Osteoblast (primary cell): ENCODE data around the gene R3HDM4. TPM values are rescaled to one million over a fixed set of nuclear protein-coding genes. Genes with fewer than 3 reads are reported as not detected.
A peak's percentile ranks its signal among the peaks of the same experiment; 100 is the strongest.

Experiments used
- DNase-seq: peaks from one replicate; pipeline ENCODE4 v3.0.0; 2011; ENCODE audit warnings: low spot score, mixed read lengths; ENCODE audit not compliant: insufficient read length; ENCODE audit errors: missing footprints
- H2AFZ ChIP-seq: 2 replicates; pipeline ENCODE4 v1.6.0; 2011; ENCODE audit warnings: mild to moderate bottlenecking, low read length
- H3K27ac ChIP-seq: 2 replicates; pipeline ENCODE4 v1.5.1; 2011; ENCODE audit warnings: mild to moderate bottlenecking, low read depth, low read length, moderate library complexity
- H3K27me3 ChIP-seq: 2 replicates; pipeline ENCODE4 v1.6.0; 2012; ENCODE audit warnings: mild to moderate bottlenecking, control low read depth, inconsistent platforms, low read length, moderate library complexity; ENCODE audit not compliant: insufficient read depth
- H3K36me3 ChIP-seq: 2 replicates; pipeline ENCODE4 v1.5.1; 2011; ENCODE audit warnings: mild to moderate bottlenecking, low read length, control low read depth, moderate library complexity; ENCODE audit not compliant: insufficient read depth
- H3K4me1 ChIP-seq: 2 replicates; pipeline ENCODE4 v1.5.1; 2011; ENCODE audit warnings: mild to moderate bottlenecking, low read length, control low read depth, moderate library complexity; ENCODE audit not compliant: insufficient read depth
- H3K4me2 ChIP-seq: 2 replicates; pipeline ENCODE4 v1.6.0; 2011; ENCODE audit warnings: mild to moderate bottlenecking, low read length; ENCODE audit not compliant: insufficient read depth
- H3K4me3 ChIP-seq: fragments of 200-600 bp; sonication (generic); 3 replicates; pipeline ENCODE4 v1.5.1; 2012; ENCODE audit warnings: mild to moderate bottlenecking, low read length, inconsistent platforms; ENCODE audit not compliant: insufficient read depth
- H3K79me2 ChIP-seq: 2 replicates; pipeline ENCODE4 v1.6.0; 2012; ENCODE audit warnings: mild to moderate bottlenecking, low read length, control low read depth, inconsistent platforms; ENCODE audit not compliant: insufficient read depth
- H3K9me3 ChIP-seq: 2 replicates; pipeline ENCODE4 v1.5.1; 2011; ENCODE audit warnings: low read depth, low read length, control low read depth
- H4K20me1 ChIP-seq: 2 replicates; pipeline ENCODE4 v1.6.0; 2012; ENCODE audit warnings: mild to moderate bottlenecking, low read length, control low read depth; ENCODE audit not compliant: insufficient read depth
- total RNA-seq: library from RNA; depleted of rRNA; stranded (reverse); fragments of >200 nt; gene quantifications from 2 replicates; pipeline ENCODE4 v1.2.3, GENCODE V29; 2012
- TF ChIP-seq, protein P1 (sequence below): IDR thresholded peaks from 2 replicates; pipeline ENCODE4 v1.5.1; 2011; ENCODE audit warnings: mild to moderate bottlenecking, low read depth, low read length, moderate library complexity; ENCODE audit errors: extremely low read depth

The R3HDM4 gene
- total RNA-seq, 1 donor = 31.1 TPM

DNA sequence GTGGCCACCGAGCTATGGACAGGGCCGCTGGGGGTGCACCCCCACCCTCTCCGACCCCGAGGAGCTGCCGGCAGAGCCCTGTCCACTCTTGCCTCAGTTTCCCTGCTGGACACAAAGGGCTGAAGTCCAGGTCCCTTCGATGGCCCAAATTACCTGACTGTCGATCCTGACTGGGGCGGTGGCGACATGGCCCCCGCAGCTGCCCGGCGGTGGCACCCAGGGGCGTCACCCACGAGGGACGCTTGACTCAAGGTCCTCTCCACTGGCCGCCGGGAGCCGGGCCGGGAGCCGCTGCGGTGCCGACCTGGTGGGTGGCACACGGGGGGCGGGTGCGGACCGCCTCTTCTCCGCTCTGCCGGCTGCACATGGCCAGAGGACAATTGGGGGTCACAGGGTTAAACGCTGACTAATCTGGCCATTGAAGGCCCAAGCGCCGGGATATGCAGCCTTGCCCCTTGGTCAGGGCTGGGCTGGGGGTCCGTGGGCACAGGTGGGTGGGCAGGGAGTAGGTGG lies 29.2 kb upstream of the R3HDM4 start:
- Histone ChIP-seq H3K27me3 (no peaks in the 10 kb centered on the region), H3K4me2 (no peak overlapping the region), H2AFZ (no peak overlapping the region), H4K20me1 (peaks cover 44% of the 10 kb centered on the region), H3K4me1 (peaks cover 12% of the 10 kb centered on the region), H3K27ac (no peak overlapping the region), H3K79me2 (peaks cover 57% of the 10 kb centered on the region), H3K36me3 (peaks cover 2% of the 10 kb centered on the region), H3K4me3 (no peak overlapping the region), H3K9me3 (no peaks in the 10 kb centered on the region)
- DNase-seq = no peak
- TF ChIP-seq, protein P1, sequence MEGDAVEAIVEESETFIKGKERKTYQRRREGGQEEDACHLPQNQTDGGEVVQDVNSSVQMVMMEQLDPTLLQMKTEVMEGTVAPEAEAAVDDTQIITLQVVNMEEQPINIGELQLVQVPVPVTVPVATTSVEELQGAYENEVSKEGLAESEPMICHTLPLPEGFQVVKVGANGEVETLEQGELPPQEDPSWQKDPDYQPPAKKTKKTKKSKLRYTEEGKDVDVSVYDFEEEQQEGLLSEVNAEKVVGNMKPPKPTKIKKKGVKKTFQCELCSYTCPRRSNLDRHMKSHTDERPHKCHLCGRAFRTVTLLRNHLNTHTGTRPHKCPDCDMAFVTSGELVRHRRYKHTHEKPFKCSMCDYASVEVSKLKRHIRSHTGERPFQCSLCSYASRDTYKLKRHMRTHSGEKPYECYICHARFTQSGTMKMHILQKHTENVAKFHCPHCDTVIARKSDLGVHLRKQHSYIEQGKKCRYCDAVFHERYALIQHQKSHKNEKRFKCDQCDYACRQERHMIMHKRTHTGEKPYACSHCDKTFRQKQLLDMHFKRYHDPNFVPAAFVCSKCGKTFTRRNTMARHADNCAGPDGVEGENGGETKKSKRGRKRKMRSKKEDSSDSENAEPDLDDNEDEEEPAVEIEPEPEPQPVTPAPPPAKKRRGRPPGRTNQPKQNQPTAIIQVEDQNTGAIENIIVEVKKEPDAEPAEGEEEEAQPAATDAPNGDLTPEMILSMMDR = no peak

GRCh38 chr19:941292-942132 lies 28.5 kb upstream of the R3HDM4 start:
- DNase-seq = no peak
- no peaks in the 10 kb centered on the region for H3K9me3 ChIP-seq
- H2AFZ ChIP-seq = peak overlapping the region; percentile 35
- TF ChIP-seq, protein P1 = no peak
- no peaks in the 10 kb centered on the region for H3K27me3 ChIP-seq
- H4K20me1 ChIP-seq = peaks cover 44% of the 10 kb centered on the region
- H3K4me1 ChIP-seq = peaks cover 12% of the 10 kb centered on the region
- peak overlapping the region; percentile 79 for H3K4me2 ChIP-seq
- peaks cover 59% of the 10 kb centered on the region for H3K79me2 ChIP-seq
- H3K4me3 ChIP-seq = peak overlapping the region; percentile 67
- H3K27ac ChIP-seq = peak overlapping the region; percentile 72
- peaks cover 2% of the 10 kb centered on the region for H3K36me3 ChIP-seq

GRCh38 chr19:940591-941291 lies 27.7 kb upstream of the R3HDM4 start:
- TF ChIP-seq, protein P1 = no peak
- Histone ChIP-seq H3K9me3 (no peaks in the 10 kb centered on the region), H3K79me2 (peaks cover 57% of the 10 kb centered on the region), H3K27ac (peak overlapping the region; percentile 72), H2AFZ (peak overlapping the region; percentile 35), H3K4me2 (peak overlapping the region; percentile 79), H3K27me3 (no peaks in the 10 kb centered on the region), H3K4me1 (peaks cover 12% of the 10 kb centered on the region), H3K36me3 (peaks cover 2% of the 10 kb centered on the region), H4K20me1 (peaks cover 42% of the 10 kb centered on the region), H3K4me3 (peak overlapping the region; percentile 67)
- DNase-seq = peak; percentile 98

GRCh38 chr19:939922-940321 lies 26.9 kb upstream of the R3HDM4 start:
- H3K79me2 ChIP-seq = peaks cover 52% of the 10 kb centered on the region
- H3K4me1 ChIP-seq = peaks cover 12% of the 10 kb centered on the region
- peaks cover 35% of the 10 kb centered on the region for H4K20me1 ChIP-seq
- no peak overlapping the region for H3K4me3 ChIP-seq
- no peaks in the 10 kb centered on the region for H3K9me3 ChIP-seq
- peak overlapping the region; percentile 50 for H3K27ac ChIP-seq
- no peak overlapping the region for H2AFZ ChIP-seq
- no peak for DNase-seq
- H3K27me3 ChIP-seq = no peaks in the 10 kb centered on the region
- TF ChIP-seq, protein P1 = no peak
- H3K36me3 ChIP-seq = peaks cover 2% of the 10 kb centered on the region
- H3K4me2 ChIP-seq = no peak overlapping the region
